ENCODE measurements around the gene KLF2.
"Not testable (repeated sequence)": the region's sequence is repeated elsewhere in the genome, so short reads cannot be mapped to it uniquely, and the experiment has no call there.

KLF2 gene

DNA sequence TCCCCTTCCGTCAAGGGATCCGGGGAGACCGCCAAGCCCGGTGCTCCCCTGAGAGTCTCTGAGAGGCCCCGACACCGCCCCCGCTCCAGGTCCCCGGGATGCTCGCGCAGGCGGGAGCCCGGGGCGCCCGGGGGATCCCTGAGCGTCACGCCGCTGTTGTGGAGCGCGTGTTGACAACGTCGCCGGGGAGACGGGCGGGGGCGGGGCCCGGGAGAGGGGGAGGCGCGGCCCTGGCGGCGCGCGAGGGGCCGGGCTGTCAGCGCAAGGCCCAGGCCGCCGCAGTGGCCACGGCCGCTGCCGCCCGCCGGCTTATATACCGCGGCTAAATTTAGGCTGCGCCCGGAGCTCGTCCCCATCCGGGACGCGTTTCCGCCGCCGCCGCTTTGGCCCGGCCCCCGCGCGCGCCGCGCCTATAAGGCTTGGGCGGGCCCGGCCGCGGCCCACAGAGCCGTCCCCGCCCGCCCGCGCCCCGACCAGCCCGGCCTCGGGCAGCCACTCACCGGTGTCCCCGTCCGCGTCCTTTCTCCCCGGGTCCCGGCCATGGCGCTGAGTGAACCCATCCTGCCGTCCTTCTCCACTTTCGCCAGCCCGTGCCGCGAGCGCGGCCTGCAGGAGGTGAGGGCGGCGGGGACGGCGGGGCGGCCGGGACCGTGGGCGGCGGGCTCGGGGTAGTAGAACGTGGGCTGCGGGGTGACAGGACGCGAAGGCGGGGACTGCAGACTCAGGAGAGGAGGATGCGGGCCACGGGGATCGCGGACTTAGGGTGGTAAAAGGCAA is at the start of gene KLF2:
TSS of gene KLF2 (plus strand) at position 443 of the 777 bp plus-strand sequence. CDS start at position 541, 98 bp downstream.
- DNase-seq, result peak; percentile 98

DNA sequence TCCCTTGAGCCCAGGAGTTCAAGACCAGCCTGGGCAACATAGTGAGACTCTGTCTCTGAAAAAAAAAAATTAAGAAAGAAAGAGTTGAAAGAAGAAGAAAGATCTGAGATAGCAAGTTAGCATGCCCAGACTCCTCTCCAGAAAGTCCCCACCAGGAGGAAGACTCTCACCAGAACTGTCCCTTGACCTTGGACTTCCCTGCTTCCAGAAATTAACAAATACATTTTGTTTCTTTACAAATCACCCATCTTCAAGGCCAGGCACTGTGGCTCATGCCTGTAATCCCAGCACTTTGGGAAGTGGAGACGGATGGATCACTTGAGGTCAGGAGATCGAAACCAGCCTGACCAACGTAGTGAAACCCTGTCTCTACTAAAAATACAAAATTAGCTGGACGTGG is 44.3 kb upstream of the KLF2 start:
- DNase-seq, result no peak

GRCh38 chr19:16281743-16282142 is 42.9 kb upstream of the KLF2 start:
- no peak for DNase-seq

- DNase-seq, result peak; percentile 67
These were observed 41.2 kb upstream of the KLF2 start for GRCh38 chr19:16283210-16284061.

DNA sequence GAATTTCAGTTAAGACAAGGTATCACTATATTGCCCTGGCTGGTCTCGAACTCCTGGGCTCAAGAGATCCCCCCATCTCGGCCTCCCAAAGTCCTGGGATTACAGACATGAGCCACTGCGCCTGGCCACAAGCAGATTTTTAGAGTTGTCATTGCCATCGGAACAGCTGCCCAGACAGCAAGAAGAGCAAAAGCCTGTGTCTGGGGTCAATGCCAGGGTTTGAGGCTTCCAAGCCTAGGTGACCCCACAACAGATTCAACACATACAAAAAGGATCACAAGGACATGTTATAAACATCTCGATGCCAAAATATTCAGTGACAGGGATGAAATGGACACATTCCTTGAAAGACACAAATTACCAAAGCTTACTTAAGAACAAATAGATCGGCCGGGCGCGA is 40.1 kb upstream of the KLF2 start:
- DNase-seq, result no peak

DNA sequence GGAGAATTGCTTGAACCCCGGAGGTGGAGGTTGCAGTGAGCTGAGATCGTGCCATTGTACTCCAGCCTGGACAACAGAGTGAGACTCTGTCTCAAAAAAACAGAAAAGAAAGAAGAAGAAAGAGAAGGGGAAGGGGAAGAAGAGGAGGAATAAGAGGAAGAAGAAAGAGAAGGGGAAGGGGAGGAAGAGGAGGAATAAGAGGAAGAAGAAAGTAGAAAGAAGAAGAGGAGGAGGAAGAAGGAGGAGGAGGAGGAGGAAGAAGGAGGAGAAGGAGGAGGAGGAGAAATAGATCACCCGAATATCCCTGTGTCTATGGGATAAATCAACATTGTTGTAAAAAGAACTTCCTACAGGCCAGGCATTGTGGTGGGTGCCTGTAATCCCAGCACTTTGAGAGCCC is 39.5 kb upstream of the KLF2 start:
- DNase-seq, result not testable (repeated sequence)

GRCh38 chr19:16285769-16286498 is 38.7 kb upstream of the KLF2 start:
- DNase-seq, result peak; percentile 23

DNA sequence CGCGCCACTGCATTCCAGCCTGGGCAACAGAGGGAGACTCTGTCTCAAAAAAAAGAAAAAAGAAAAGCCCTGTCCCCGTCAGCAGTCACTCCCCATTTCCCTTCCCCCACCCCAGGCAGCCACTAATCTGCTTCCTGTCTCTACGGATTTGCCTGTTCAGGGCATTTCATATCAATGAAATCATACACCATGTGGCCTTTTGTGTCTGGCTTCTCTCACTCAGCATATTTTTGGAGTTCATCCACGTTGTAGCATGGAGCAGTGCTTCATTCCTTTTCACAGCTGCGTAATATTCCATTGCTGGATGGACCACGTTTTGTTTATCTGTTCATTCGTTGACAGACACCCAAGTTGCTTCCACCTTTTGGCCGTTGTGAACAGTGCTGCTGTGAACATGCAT is 36.1 kb upstream of the KLF2 start:
- DNase-seq, result no peak

DNA sequence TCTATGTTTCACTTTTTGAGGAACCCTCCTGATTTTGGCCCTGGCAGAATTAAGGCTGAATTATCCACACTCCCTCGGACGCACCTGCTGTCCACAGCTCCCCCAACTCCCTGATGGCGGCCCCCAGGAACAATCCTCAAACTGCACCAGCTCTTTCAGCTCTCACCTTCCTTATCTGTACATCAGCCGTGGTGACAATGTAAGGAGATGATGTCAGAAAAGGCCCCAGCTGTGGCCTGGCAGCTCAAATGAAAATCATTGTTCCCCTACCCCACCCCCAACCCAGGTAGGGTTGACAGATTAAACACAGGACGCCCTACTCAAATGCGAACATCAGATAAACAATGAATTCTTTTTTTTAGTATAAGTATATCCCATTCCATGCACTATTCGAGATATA is 35.0 kb upstream of the KLF2 start:
- DNase-seq, result peak; percentile 22

GRCh38 chr19:16290692-16291091 is 33.9 kb upstream of the KLF2 start:
- DNase-seq, result no peak

GRCh38 chr19:16293118-16294091 is 31.2 kb upstream of the KLF2 start:
- no peak for DNase-seq

GRCh38 chr19:16295057-16295456 is 29.6 kb upstream of the KLF2 start:
- no peak for DNase-seq

GRCh38 chr19:16296713-16297112 is 27.9 kb upstream of the KLF2 start:
- no peak for DNase-seq

DNA sequence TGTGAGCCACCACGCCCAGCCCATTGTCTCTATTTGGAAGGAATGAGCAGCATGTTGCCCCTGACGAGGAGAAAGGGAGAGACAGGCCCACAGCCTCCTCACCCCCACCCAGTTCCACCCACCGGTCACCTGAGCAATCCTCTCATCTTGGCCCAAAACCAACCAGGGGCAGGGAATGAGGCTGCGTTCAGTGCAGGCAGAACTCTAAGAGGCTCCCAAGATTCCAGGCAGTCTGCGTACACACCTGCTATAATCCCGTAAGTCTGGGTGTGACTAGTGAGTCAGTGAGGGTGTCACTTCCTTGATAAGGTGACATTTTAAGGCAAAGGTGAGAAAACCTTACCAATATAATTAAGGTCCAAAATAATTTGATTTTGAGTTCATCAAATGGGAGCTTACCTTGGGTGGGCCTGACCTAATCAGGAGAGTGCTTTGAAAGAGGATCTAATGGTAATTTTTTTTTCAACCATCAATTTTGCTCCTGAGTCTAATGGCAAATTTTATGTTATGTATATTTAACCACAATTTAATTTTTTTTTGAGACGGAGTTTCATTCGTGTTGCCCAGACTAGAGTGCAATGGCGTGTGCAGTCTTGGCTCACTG is 26.9 kb upstream of the KLF2 start:
- DNase-seq, result no peak

DNA sequence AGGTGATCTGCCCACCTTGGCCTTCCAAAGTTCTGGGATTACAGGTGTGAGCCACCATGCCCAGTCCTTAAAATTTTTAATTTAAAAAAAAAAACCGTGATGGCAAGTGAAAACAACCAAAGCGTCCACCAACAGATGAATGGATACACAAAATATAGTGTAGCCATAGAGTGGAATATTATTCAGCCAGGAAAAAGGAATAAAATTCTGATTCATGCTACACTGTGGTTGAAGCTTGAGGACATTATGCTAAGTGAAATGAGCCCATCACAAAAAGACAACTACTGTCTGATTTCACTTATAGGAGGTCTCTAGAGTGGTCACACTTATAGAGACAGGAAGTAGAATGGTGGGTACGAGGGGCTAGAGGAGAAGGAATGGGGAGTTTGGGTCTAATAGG is 26.3 kb upstream of the KLF2 start:
- DNase-seq, result no peak

DNA sequence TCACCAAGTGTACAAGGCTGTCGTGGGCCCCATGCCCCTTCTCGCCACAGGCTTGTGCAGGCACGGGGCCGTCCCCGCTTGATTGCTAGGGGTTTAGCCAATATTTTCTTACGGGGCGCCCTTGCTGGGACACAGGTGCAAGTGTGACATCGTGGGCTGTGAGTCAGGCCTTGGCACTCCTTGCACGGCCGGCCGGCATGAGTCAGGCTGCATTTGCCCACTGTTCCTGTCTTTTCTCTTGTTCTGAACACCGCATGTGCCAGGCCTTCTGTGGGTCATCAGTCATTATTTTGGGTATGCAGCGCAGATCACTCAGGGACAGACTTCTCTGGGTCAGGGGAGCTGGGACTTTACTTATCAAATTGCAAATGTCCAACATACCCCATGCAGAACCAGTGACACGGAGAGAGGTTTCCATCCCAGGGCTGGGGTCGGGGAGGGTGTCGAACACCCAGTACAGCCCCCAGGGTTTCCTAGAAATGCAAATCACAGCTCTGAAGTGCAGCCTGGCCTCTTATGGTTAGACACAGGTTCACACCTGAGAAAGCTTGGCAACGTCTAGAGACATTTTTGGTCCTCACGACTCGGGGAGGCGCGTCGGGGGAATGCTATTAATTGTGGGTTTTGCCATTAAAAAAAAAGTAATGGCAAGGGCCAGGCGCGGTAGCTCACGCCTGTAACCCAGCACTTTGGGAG is 22.5 kb upstream of the KLF2 start:
- DNase-seq, result no peak

GRCh38 chr19:16303755-16304154 is 20.9 kb upstream of the KLF2 start:
- DNase-seq, result no peak

- not testable (repeated sequence) for DNase-seq
These were observed 20.1 kb upstream of the KLF2 start for GRCh38 chr19:16304511-16304910.

DNA sequence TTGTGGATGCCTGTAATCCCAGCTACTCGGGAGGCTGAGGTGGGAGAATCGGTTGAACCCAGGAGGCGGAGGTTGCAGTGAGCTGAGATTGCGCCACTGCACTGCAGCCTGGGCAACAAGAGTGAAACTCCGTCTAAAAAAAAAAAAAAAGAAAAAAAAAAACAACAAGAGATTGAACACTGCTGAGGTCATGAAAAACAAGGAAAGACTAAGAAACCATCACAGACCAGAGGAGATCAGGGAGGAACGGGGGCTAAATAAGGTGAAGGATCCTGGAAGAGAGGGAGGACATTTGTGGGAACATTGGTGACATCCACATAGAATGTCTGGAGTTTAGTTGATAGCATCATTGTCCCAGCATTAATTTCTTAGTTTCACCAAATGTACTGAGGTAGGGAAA is 19.6 kb upstream of the KLF2 start:
- not testable (repeated sequence) for DNase-seq

DNA sequence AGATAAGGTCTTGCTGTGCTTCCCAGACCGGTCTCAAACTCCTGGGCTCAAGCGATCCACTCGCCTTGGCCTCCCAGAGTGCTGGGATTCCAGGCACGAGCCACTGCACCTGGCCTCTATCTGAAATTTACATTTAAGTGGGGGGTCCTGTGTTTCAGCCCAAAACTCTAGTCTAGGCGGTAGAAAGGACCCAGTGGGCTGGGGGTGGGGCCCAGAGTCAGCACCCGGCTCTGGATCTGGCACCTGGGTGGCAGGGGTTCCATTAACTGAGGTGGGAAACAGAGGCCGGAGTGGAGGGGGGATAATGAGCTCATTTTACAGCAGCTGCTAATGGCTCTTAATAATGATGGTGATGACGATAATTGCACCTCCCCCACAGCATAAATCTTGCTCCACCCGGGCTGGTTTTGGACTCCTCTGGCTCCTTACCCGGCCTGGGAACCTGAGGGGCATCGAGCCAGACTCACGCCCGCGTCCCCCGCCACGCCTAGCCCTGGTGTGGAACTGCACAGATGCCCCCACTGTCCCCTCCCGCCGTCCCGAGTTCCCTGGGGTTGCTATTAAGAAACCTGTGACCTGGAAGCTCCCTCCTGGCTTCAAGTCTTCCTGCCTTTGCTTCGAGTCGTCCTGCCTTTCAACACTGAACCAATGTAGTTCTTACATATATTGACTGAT is 17.8 kb upstream of the KLF2 start:
- no peak for DNase-seq

DNA sequence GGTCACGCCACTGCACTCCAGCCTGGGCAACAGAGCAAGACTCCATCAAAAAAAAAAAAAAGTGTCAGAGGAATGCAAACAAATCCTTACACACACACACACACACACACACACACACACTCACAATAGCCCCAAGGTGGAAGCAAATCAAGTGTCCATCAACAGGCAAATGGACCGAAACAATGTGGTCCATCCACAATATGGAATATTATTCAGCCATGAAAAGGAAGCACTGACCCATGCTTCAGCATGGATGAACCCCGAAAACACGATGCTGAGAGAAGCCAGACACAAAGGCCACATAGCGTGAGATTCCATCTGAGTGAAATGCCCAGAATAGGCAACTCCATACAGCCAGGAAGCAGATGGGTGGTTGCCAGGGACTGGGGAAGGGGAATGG is 16.5 kb upstream of the KLF2 start:
- no peak for DNase-seq
